OCI-LY7 (cell line): ENCODE results near the gene OR4C3.

Experiments
- CTCF ChIP-seq: fragments of 200-600 bp; sonication (generic); conservative IDR thresholded peaks from 2 replicates; pipeline ENCODE4 v1.5.1; 2014; ENCODE audit warnings: mild to moderate bottlenecking, antibody characterized with exemption, low read length, moderate library complexity, mixed read lengths
- EZH2phosphoT487 ChIP-seq: fragments of 200-600 bp; sonication (generic); IDR thresholded peaks from 2 replicates; pipeline ENCODE4 v1.6.1; 2018; ENCODE audit warnings: low read depth, borderline replicate concordance, mild to moderate bottlenecking, mixed run types, antibody characterized with exemption, low read length, moderate library complexity, mixed read lengths

GRCh38 chr11:48366365-48366764 is 41.6 kb downstream of the OR4C3 start, which contains the start of gene OR4C5:
- TF ChIP-seq CTCF: no peak
- no peak for TF ChIP-seq EZH2phosphoT487
